Measurements from ENCODE around the gene MAP3K19.
"Not testable (repeated sequence)": the region's sequence is repeated elsewhere in the genome, so short reads cannot be mapped to it uniquely, and the experiment has no call there.

Gene MAP3K19

DNA sequence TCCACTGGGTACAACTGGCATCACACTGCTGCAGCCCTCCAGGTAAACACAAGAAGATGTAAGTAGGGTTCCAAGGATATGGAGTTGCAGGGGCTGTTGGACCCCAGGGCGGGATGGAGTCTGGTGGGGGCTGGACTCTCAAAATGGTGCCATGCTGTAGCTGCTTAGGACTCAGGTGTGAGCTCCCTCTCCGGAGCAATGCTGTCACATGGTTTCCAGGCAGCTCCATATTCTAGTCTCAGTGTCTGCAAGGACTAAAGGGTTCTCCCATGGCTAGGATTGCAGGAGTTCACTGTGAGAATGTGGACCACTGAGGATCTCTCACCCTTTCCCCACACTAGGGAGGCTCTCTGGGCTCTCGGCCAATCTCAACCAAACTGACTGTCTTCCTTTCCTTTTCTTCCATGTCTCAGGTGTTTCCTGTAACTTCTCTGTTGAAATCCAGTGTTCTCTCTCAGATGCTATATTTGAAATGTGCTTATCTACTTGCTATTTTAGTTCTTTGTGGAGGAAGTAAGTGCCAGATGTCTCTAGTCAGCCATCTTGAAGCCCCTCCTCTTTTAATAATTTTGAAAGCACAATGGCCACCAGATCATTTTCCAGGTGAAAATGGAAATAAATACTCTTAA lies 71.1 kb downstream of the MAP3K19 start:
- ATAC-seq: no peak
- Mint-ChIP-seq H3K4me3 (no peak overlapping the region), H3K4me1 (no peaks in the 10 kb centered on the region), H3K27ac (no peak overlapping the region), H3K27me3 (peaks cover 17% of the 10 kb centered on the region), H3K9me3 (peaks cover 22% of the 10 kb centered on the region), H3K36me3 (peaks cover 20% of the 10 kb centered on the region)

DNA sequence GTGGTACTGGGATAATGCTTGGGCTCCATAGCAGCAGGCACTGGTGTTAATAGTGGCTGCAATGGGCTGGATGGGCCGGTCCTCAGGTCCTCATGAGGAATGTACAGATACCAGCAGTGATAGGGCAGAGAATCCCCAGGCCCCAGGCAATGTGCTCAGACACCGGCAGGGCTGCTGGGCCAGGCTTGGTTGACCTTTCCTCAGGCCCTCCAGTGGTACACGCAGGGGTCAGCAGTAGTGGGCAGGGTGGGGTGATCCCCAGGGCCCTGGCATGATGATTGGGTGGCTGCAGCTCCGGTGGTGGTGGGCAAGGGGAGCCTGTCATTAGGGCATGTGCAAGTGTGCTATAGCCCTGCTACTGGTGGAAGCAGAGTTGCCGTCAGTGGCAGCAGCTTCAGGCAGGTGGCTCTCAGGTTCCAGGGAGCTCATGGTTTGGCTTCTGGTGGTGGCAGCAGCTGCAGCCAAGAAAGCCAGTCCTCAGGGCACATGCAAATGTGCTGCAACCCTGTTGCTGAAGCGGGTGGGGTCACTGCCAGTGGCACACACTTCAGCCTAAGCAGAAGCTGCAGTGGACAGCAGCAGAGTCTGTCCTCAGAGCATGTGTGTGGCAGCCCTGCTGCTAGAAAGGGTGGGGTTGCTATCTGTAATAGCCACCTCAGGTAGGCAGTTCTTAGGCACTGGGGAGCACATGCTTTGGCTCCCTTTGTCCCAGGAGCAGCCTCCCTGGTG lies 71.8 kb downstream of the MAP3K19 start:
- H3K9me3 Mint-ChIP-seq: peaks cover 27% of the 10 kb centered on the region
- H3K27me3 Mint-ChIP-seq: peaks cover 13% of the 10 kb centered on the region
- ATAC-seq: no peak
- no peaks in the 10 kb centered on the region for H3K4me1 Mint-ChIP-seq
- no peak overlapping the region for H3K4me3 Mint-ChIP-seq
- no peak overlapping the region for H3K27ac Mint-ChIP-seq
- peaks cover 25% of the 10 kb centered on the region for H3K36me3 Mint-ChIP-seq

DNA sequence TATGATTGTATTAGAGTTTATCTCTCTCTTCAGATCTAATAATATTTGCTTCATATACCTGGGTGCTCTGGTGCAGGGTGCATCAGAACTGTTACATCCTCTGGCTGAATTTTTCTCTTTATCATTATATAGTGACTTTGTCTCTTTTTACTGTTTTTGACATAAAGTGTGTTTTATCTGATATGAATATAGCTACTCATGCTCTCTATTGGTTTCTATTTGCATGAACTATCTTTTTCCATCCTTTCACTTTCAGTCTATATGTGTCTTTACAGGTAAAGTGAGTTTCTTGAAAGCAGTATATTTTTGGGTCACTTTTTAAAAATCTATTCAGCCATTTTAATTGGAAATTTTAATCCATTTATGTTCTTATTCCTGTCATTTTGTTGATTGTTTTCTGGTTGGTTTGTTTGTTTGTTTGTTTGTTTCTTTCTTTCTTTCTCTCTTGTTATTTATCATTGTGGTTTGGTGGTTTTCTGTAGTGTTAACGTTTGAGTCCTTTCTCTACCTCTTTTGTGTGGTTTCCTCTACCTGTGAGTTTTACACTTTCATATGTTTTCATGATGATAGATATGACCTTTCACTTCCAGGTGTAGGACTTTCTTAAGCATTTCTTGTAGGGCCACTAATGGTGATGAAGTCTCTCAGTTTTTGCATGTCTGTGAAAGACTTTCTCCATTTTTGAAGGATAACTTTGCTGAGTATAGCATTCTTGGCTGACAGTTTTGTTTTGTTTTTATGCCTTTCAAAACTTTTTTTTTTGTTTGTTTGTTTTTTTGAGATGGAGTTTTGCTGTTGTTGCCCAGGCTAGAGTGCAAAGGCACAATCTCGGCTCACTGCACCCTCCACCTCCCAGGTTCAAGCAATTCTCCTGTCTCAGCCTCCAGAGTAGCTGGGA lies 73.8 kb downstream of the MAP3K19 start:
- Mint-ChIP-seq H3K27me3 (peaks cover 4% of the 10 kb centered on the region), H3K9me3 (peaks cover 34% of the 10 kb centered on the region), H3K4me3 (no peak overlapping the region), H3K4me1 (no peaks in the 10 kb centered on the region), H3K27ac (no peak overlapping the region), H3K36me3 (peaks cover 25% of the 10 kb centered on the region)
- ATAC-seq: no peak

DNA sequence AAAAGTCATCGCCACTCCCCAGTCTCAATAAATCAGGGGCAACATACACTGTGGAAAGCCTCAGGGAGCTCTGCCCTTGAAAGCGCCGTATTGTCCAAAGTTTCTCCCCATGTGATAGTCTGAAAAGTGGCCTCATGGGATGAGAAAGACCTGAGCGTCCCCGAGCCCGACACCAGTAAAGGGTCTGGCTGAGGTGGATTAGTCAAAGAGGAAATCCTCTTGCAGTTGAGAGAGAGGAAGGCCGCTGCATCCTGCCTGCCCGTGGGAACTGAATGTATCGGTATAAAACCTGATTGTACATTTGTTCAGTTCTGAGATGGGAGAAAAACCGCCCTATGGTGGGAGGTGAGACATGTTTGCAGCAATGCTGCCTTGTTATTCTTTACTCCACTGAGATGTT lies 80.1 kb downstream of the MAP3K19 start:
- H3K4me1 Mint-ChIP-seq, H3K4me3 Mint-ChIP-seq, H3K36me3 Mint-ChIP-seq, H3K27ac Mint-ChIP-seq, H3K27me3 Mint-ChIP-seq, ATAC-seq: not testable (repeated sequence)
- peaks cover 14% of the 10 kb centered on the region for H3K9me3 Mint-ChIP-seq

DNA sequence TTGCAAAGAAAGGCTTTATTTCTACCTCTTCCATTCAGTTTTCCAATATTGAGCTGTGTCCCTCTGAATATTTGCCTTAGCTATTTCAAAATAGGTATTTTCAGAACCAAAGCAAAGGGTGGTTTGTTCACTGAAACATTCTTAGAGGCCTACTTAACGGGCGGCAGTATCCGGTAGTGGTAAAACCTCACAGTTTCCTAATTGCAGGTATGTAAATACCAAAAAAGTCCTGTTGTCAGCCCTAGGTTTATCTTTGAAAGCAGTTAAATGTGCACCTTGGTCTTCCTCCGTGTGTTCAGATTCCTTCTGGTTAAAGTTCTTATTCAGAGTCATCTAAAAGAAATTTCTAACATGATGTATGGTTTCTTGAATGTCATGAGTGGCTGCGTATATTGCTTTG lies 89.8 kb downstream of the MAP3K19 start:
- Mint-ChIP-seq H3K27me3 (no peaks in the 10 kb centered on the region), H3K27ac (no peak overlapping the region), H3K4me3 (no peak overlapping the region)

DNA sequence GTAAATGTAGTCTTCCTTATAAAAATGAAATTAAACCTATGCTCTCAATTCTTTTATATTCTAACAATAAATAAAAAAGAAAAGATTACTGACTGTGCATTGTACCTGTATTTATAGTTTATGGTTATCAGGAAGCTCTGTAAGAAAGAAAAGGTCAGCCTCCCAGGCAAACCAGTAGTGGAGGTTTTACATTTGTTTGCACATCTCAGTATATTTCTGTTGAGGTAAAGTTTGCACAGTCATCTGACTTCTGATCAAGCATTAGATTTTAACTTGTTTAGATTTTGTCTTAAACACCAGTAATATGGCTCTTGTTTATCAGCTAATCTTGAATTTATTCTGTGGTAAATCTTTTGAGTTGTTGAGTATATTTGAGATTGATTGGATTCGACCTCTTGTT lies 91.5 kb downstream of the MAP3K19 start:
- Mint-ChIP-seq H3K4me3 (no peak overlapping the region), H3K27ac (no peak overlapping the region), H3K9me3 (no peaks in the 10 kb centered on the region), H3K4me1 (no peaks in the 10 kb centered on the region), H3K36me3 (peaks cover 34% of the 10 kb centered on the region), H3K27me3 (no peaks in the 10 kb centered on the region)
- ATAC-seq: no peak

More for the DNA sequence above, 89.8 kb downstream of the MAP3K19 start:
- no peak for ATAC-seq
- Mint-ChIP-seq H3K36me3 (peaks cover 24% of the 10 kb centered on the region), H3K9me3 (no peaks in the 10 kb centered on the region), H3K4me1 (no peaks in the 10 kb centered on the region)

DNA sequence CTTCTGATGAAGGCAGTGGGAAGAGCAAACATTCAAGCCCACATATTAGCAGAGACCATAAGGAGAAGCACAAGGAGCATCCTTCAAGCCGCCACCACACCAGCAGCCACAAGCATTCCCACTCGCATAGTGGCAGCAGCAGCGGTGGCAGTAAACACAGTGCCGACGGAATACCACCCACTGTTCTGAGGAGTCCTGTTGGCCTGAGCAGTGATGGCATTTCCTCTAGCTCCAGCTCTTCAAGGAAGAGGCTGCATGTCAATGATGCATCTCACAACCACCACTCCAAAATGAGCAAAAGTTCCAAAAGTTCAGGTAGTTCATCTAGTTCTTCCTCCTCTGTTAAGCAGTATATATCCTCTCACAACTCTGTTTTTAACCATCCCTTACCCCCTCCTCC lies 93.2 kb downstream of the MAP3K19 start:
- no peaks in the 10 kb centered on the region for H3K27me3 Mint-ChIP-seq
- H3K36me3 Mint-ChIP-seq: peaks cover 35% of the 10 kb centered on the region
- no peak overlapping the region for H3K4me3 Mint-ChIP-seq
- ATAC-seq: no peak
- peak overlapping the region; percentile 10 for H3K27ac Mint-ChIP-seq
- peaks cover 7% of the 10 kb centered on the region for H3K4me1 Mint-ChIP-seq
- H3K9me3 Mint-ChIP-seq: no peaks in the 10 kb centered on the region

DNA sequence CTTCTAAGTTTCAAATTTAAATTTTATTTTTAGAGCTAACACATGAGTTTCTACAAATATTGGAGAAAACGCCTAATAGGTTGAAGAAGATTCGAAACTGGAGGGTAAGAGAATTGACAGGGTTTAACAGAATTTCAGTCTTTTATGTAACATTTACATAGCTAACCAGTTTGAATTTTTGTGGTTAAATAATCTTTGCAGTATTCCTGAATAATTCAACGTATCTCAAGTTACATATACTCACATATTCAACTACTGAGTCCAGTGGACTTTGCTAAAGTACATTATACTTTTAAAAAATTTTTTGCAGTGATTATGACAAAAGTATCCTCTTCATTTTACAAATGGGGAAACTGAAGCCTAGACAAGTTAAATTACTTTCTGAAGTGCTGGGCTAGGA lies 94.6 kb downstream of the MAP3K19 start:
- Mint-ChIP-seq H3K27ac (no peak overlapping the region), H3K27me3 (no peaks in the 10 kb centered on the region), H3K9me3 (no peaks in the 10 kb centered on the region), H3K4me1 (peaks cover 7% of the 10 kb centered on the region), H3K36me3 (peaks cover 45% of the 10 kb centered on the region), H3K4me3 (no peak overlapping the region)
- ATAC-seq: no peak

DNA sequence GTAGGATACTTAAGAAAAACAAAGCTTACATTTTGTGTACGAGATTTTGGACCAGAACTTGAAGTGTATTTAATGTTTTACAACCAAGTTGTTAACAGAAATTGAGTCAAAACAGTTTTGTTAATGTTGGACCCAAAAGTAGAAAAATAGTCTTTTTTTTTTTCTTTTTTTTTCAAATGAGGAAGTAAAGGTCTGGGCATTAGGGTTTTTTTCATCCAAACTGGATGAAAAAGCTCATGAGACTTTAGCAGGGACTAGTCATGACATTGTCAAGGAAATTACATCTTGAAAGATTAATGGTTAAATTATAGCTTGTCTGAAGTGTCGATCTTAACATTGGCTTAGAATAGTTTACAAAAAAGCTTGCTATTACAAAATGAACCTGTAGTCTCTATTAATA lies 96.4 kb downstream of the MAP3K19 start:
- H3K27me3 Mint-ChIP-seq: no peaks in the 10 kb centered on the region
- peaks cover 8% of the 10 kb centered on the region for H3K4me1 Mint-ChIP-seq
- no peak overlapping the region for H3K27ac Mint-ChIP-seq
- no peaks in the 10 kb centered on the region for H3K9me3 Mint-ChIP-seq
- no peak overlapping the region for H3K4me3 Mint-ChIP-seq
- H3K36me3 Mint-ChIP-seq: peaks cover 45% of the 10 kb centered on the region
- ATAC-seq: no peak

DNA sequence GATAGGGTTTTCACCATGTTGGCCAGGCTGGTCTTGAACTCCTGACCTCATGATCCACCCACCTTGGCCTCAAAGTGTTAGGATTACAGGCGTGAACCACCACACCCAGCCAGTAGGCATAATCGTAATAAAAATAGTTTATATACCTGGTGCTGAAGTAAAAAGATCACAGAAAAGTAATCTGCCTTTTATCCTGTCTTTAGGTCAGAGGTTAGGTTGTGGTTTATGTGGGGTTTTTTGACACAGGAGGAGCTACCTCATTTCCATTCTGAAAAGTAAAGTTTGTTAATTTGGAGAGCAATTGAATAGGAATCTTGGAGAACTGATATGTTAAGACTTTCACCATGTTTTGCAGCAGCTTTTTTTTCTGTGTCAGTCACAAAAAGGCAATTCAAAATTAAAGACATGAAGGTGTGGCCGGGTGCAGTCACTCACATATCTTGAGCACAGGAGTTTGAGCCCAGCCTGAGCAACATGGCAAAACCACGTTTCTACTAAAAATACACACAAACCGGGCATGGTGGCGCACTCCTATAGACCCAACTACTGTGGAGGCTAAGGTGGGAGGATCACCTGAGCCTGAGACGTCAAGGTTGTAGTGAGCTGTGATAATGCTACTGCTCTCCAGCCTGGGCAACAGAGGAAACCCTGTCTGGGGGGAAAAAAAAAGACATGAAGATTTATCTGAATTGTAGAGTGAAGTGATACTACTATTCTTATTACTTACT lies 97.1 kb downstream of the MAP3K19 start:
- H3K27me3 Mint-ChIP-seq: no peaks in the 10 kb centered on the region
- H3K4me1 Mint-ChIP-seq: peaks cover 15% of the 10 kb centered on the region
- no peak for ATAC-seq
- H3K9me3 Mint-ChIP-seq: no peaks in the 10 kb centered on the region
- H3K4me3 Mint-ChIP-seq: no peak overlapping the region
- H3K36me3 Mint-ChIP-seq: peaks cover 53% of the 10 kb centered on the region
- H3K27ac Mint-ChIP-seq: peak overlapping the region; percentile 42

DNA sequence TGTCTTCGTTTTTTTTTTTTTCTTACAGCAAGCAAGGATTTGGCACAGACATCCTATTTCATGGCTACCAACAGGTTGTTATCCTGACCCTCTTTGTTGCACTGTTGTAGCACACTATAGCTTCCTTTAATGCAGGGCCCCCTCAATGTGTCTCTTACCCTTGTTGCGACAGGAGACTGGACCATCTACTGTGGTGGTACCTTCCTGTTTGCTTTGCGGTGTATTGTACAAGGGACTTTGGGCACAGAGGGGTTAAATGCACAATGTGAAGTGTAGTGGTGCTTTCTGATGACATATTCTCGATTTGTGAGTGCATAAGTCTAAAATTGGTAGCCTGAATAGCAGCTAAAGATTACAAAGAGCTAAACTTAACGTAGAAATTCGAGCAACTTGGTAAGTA lies 101.2 kb downstream of the MAP3K19 start:
- Mint-ChIP-seq H3K36me3 (peaks cover 42% of the 10 kb centered on the region), H3K27me3 (no peaks in the 10 kb centered on the region), H3K4me3 (no peak overlapping the region), H3K4me1 (peaks cover 33% of the 10 kb centered on the region), H3K9me3 (no peaks in the 10 kb centered on the region), H3K27ac (no peak overlapping the region)
- no peak for ATAC-seq

DNA sequence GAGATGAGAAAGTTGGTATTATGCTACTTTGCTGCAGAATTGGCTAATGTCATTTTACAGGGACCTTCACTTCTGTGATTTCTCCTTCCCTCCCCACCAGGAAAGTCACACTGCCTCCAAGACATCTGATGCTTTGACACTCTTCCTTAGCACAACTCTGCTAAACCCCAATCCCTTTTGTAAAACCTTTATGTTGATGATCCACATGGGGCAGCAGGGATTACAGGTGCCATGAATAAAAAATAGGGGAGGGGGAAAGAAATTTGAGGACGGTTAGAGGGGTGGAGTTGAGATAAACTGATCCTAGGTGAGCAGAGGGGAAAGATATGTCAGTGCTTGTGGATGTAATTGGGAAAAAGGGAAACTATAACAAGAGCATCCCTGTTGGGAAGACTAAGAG lies 102.3 kb downstream of the MAP3K19 start:
- Mint-ChIP-seq H3K4me3 (no peak overlapping the region), H3K4me1 (peaks cover 29% of the 10 kb centered on the region), H3K9me3 (no peaks in the 10 kb centered on the region), H3K27ac (peak overlapping the region; percentile 44), H3K36me3 (peaks cover 44% of the 10 kb centered on the region), H3K27me3 (no peaks in the 10 kb centered on the region)
- ATAC-seq: no peak

DNA sequence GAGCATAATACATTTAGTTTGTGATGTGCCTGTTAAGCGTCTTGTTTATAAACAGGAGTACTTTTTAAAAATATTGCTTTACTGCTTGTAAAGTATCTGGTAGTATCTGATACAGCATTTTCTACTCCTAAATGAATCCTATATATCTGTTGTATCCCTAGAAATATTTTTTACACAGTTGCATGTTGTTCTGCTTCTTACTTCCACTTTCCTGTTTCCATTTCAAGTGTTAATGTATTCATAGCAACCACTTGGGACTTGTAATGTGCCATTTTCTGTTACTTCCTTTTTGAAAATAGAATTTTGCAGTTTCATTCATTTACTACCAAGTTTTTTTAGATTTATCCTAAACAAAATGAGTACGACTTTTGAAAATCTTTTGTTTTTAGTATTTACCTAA lies 103.7 kb downstream of the MAP3K19 start:
- peak overlapping the region; percentile 13 for H3K4me3 Mint-ChIP-seq
- peaks cover 26% of the 10 kb centered on the region for H3K4me1 Mint-ChIP-seq
- peaks cover 48% of the 10 kb centered on the region for H3K36me3 Mint-ChIP-seq
- H3K9me3 Mint-ChIP-seq: no peaks in the 10 kb centered on the region
- peak overlapping the region; percentile 64 for H3K27ac Mint-ChIP-seq
- no peak for ATAC-seq
- no peaks in the 10 kb centered on the region for H3K27me3 Mint-ChIP-seq

DNA sequence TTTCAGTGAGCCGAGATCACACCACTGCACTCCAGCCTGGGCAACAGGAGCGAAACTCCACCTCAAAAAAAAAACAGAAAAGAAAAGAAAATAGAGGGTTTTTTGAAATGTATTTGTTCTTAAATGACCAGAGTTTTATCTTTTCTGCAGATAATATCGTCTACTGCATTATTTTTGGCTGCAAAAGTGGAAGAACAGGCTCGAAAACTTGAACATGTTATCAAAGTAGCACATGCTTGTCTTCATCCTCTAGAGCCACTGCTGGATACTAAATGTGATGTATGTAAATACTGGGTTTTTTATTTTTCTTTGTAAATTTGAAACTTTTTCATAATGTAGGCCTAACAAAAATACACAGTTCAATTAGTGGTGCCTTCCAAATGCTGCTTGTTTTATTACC lies 110.6 kb downstream of the MAP3K19 start:
- H3K4me1 Mint-ChIP-seq: peaks cover 27% of the 10 kb centered on the region
- no peak for ATAC-seq
- H3K9me3 Mint-ChIP-seq: no peaks in the 10 kb centered on the region
- H3K27me3 Mint-ChIP-seq: no peaks in the 10 kb centered on the region
- no peak overlapping the region for H3K27ac Mint-ChIP-seq
- peaks cover 37% of the 10 kb centered on the region for H3K36me3 Mint-ChIP-seq
- H3K4me3 Mint-ChIP-seq: no peak overlapping the region

DNA sequence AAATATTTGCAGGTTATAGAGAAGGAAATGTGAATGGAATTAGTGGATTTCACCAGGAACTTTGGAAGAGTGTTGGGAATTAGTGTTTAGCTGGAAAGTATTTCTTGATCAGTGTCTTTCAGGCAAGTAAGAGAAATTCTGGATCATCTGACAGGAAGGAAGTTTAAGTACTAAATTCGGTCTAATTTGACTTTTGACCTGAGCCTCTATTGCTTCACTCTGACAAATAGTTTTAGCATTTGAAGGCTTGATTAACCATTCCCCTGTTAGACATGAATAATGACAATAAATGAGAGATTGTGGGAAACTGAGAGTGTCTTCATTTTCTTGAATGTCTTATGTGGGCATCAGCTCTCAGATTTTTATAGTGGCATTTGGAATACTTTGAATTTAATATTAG lies 112.6 kb downstream of the MAP3K19 start:
- Mint-ChIP-seq H3K4me3 (no peak overlapping the region), H3K4me1 (peaks cover 40% of the 10 kb centered on the region), H3K27ac (no peak overlapping the region), H3K9me3 (no peaks in the 10 kb centered on the region), H3K27me3 (no peaks in the 10 kb centered on the region), H3K36me3 (peaks cover 35% of the 10 kb centered on the region)
- no peak for ATAC-seq

All from stimulated activated memory B cell treated with anti-CD40 and anti-IgM and Interleukin-4, amounts not matched to agents 10 μg/mL and 1 μg/mL and 100 μg/mL, for 72 hours (primary cell).